SJSA1 (cell line): Measurements from ENCODE around the gene IDH3B. TPM values are rescaled to one million over a fixed set of nuclear protein-coding genes. Genes with fewer than 3 reads are reported as not detected.
A peak's percentile ranks its signal among the peaks of the same experiment; 100 is the strongest.
"Not testable (repeated sequence)": the region's sequence is repeated elsewhere in the genome, so short reads cannot be mapped to it uniquely, and the experiment has no call there.

Experiments
- DNase-seq, 2 experiments: peaks; one replicate each; pipeline ENCODE4 v3.0.0-alpha.2; 2015 to 2020; ENCODE audit warnings: low spot score in 2 of 2, low read depth in 1 of 2
- H3K27ac ChIP-seq: fragments of 250-450 bp; sonication (Bioruptor Pico); 2 replicates; pipeline ENCODE4 v1.5.1; 2020; ENCODE audit warnings: mild to moderate bottlenecking, moderate library complexity
- H3K27me3 ChIP-seq: fragments of 250-450 bp; sonication (Bioruptor Pico); replicated peaks from 2 replicates; pipeline ENCODE4 v1.5.1; 2020; ENCODE audit warnings: mild to moderate bottlenecking, moderate library complexity
- H3K36me3 ChIP-seq: fragments of 250-450 bp; sonication (Bioruptor Pico); 2 replicates; pipeline ENCODE4 v1.5.1; 2020; ENCODE audit warnings: mild to moderate bottlenecking
- H3K4me1 ChIP-seq: fragments of 250-450 bp; sonication (Bioruptor Pico); replicated peaks from 2 replicates; pipeline ENCODE4 v1.6.1; 2021; ENCODE audit warnings: mild to moderate bottlenecking
- H3K4me3 ChIP-seq: fragments of 250-450 bp; sonication (Bioruptor Pico); 2 replicates; pipeline ENCODE4 v1.5.1; 2020; ENCODE audit warnings: mild to moderate bottlenecking
- H3K9me3 ChIP-seq: fragments of 250-450 bp; sonication (Bioruptor Pico); replicated peaks from 2 replicates; pipeline ENCODE4 v1.5.1; 2020; ENCODE audit warnings: mild to moderate bottlenecking
- total RNA-seq: library from RNA; depleted of rRNA; stranded (reverse); fragments of >200 nt; shearing (Covaris generic); gene quantifications from 2 replicates; pipeline ENCODE4 v1.2.3, GENCODE V29; 2014

IDH3B gene
- total RNA-seq, 1 experiment from 2014 or later, result 211 TPM

- no peaks in the 10 kb centered on the region for H3K27me3 ChIP-seq
- H3K4me1 ChIP-seq, result no peaks in the 10 kb centered on the region
- no peak overlapping the region for H3K27ac ChIP-seq
- H3K9me3 ChIP-seq, result no peaks in the 10 kb centered on the region
- no peak overlapping the region for H3K4me3 ChIP-seq
- DNase-seq, result peak in 1 of 2 experiments; percentile 18
- H3K36me3 ChIP-seq, result no peaks in the 10 kb centered on the region
Measured at GRCh38 chr20:2699775-2700413, 35.9 kb upstream of the IDH3B start.

- no peak overlapping the region for H3K4me3 ChIP-seq
- no peak overlapping the region for H3K27ac ChIP-seq
- peaks cover 7% of the 10 kb centered on the region for H3K27me3 ChIP-seq
- DNase-seq, result peak in 1 of 2 experiments; percentile 35
- no peaks in the 10 kb centered on the region for H3K9me3 ChIP-seq
- no peaks in the 10 kb centered on the region for H3K36me3 ChIP-seq
- H3K4me1 ChIP-seq, result no peaks in the 10 kb centered on the region; the same call in 1 of the 2 replicates
Measured at GRCh38 chr20:2698912-2699311, 34.9 kb upstream of the IDH3B start.

- H3K27ac ChIP-seq, result no peak overlapping the region
- DNase-seq, result peak in 1 of 2 experiments; percentile 35
- H3K4me3 ChIP-seq, result no peak overlapping the region
- H3K9me3 ChIP-seq, result no peaks in the 10 kb centered on the region
- peaks cover 13% of the 10 kb centered on the region for H3K27me3 ChIP-seq
- H3K36me3 ChIP-seq, result no peaks in the 10 kb centered on the region
- peaks cover 5% of the 10 kb centered on the region for H3K4me1 ChIP-seq
Measured at GRCh38 chr20:2698186-2698817, 34.3 kb upstream of the IDH3B start.

- peak in 1 of 2 experiments; percentile 36 for DNase-seq
- H3K36me3 ChIP-seq, result no peaks in the 10 kb centered on the region
- H3K27ac ChIP-seq, result no peak overlapping the region
- H3K27me3 ChIP-seq, result peaks cover 14% of the 10 kb centered on the region
- peaks cover 6% of the 10 kb centered on the region for H3K4me1 ChIP-seq
- H3K4me3 ChIP-seq, result no peak overlapping the region
- no peaks in the 10 kb centered on the region for H3K9me3 ChIP-seq
Measured at GRCh38 chr20:2697768-2698167, 33.8 kb upstream of the IDH3B start.

- Histone ChIP-seq H3K36me3 (no peaks in the 10 kb centered on the region), H3K4me1 (peaks cover 11% of the 10 kb centered on the region), H3K27me3 (peaks cover 20% of the 10 kb centered on the region), H3K4me3 (no peak overlapping the region), H3K27ac (no peak overlapping the region), H3K9me3 (no peaks in the 10 kb centered on the region)
- peak in 1 of 2 experiments; percentile 25 for DNase-seq
Measured at GRCh38 chr20:2696646-2697045, 32.6 kb upstream of the IDH3B start.

- peaks cover 11% of the 10 kb centered on the region for H3K4me1 ChIP-seq
Measured at GRCh38 chr20:2695984-2696525, 32.0 kb upstream of the IDH3B start.

GRCh38 chr20:2695206-2695983 lies 31.4 kb upstream of the IDH3B start:
- H3K9me3 ChIP-seq, result no peaks in the 10 kb centered on the region
- H3K4me1 ChIP-seq, result peaks cover 11% of the 10 kb centered on the region
- peaks cover 26% of the 10 kb centered on the region for H3K27me3 ChIP-seq

More at GRCh38 chr20:2695984-2696525, 32.0 kb upstream of the IDH3B start:
- peak in 1 of 2 experiments; percentile 22 for DNase-seq
- H3K27me3 ChIP-seq, result peaks cover 24% of the 10 kb centered on the region
- not testable (repeated sequence) for H3K36me3 ChIP-seq, H3K4me3 ChIP-seq, H3K9me3 ChIP-seq, H3K27ac ChIP-seq

GRCh38 chr20:2694519-2694918 lies 30.5 kb upstream of the IDH3B start:
- H3K4me3 ChIP-seq, result no peak overlapping the region
- no peaks in the 10 kb centered on the region for H3K36me3 ChIP-seq
- peaks cover 26% of the 10 kb centered on the region for H3K27me3 ChIP-seq
- no peak overlapping the region for H3K27ac ChIP-seq
- peaks cover 11% of the 10 kb centered on the region for H3K4me1 ChIP-seq
- no peaks in the 10 kb centered on the region for H3K9me3 ChIP-seq
- DNase-seq, result peak in 1 of 2 experiments; percentile 31

More at GRCh38 chr20:2695206-2695983, 31.4 kb upstream of the IDH3B start:
- Histone ChIP-seq H3K36me3 (no peaks in the 10 kb centered on the region), H3K4me3 (no peak overlapping the region), H3K27ac (no peak overlapping the region)
- peak in 1 of 2 experiments; percentile 21 for DNase-seq

- Histone ChIP-seq H3K27ac (no peak overlapping the region), H3K27me3 (peaks cover 26% of the 10 kb centered on the region), H3K4me1 (peaks cover 11% of the 10 kb centered on the region), H3K4me3 (peak overlapping the region; percentile 44), H3K36me3 (no peaks in the 10 kb centered on the region), H3K9me3 (no peaks in the 10 kb centered on the region)
- DNase-seq, result peak in 1 of 2 experiments; percentile 38
Measured at GRCh38 chr20:2694008-2694471, 30.0 kb upstream of the IDH3B start.

GRCh38 chr20:2693286-2694007 lies 29.4 kb upstream of the IDH3B start:
- Histone ChIP-seq H3K4me3 (peak overlapping the region; percentile 44), H3K4me1 (peaks cover 11% of the 10 kb centered on the region), H3K36me3 (no peaks in the 10 kb centered on the region), H3K9me3 (no peaks in the 10 kb centered on the region), H3K27ac (no peak overlapping the region), H3K27me3 (peaks cover 26% of the 10 kb centered on the region)
- peak; percentile 38 to 56 for DNase-seq

GRCh38 chr20:2692886-2693285 lies 28.9 kb upstream of the IDH3B start:
- H3K27me3 ChIP-seq, result peaks cover 26% of the 10 kb centered on the region
- no peaks in the 10 kb centered on the region for H3K36me3 ChIP-seq
- peaks cover 11% of the 10 kb centered on the region for H3K4me1 ChIP-seq
- no peak overlapping the region for H3K27ac ChIP-seq
- peak in 1 of 2 experiments; percentile 28 for DNase-seq
- no peaks in the 10 kb centered on the region for H3K9me3 ChIP-seq
- H3K4me3 ChIP-seq, result peak overlapping the region; percentile 44

GRCh38 chr20:2692036-2692885 lies 28.2 kb upstream of the IDH3B start, which contains the start of gene EBF4:
Gene EBF4 (plus strand): TSS chr20:2692780. CDS start chr20:2693646, 866 bp downstream.
- Histone ChIP-seq H3K9me3 (no peaks in the 10 kb centered on the region), H3K27ac (no peak within 1 kb of the TSS), H3K27me3 (peaks cover 29% of the 10 kb centered on the region), H3K4me1 (peaks cover 11% of the 10 kb centered on the region), H3K4me3 (peak within 1 kb of the TSS; percentile 44), H3K36me3 (no peaks in the 10 kb centered on the region)
- DNase-seq, result peak in 1 of 2 experiments; percentile 46
